Breast epithelium (tissue), 4 donors: ENCODE data around the gene MTHFD1. TPM values are rescaled to one million over a fixed set of nuclear protein-coding genes. Genes with fewer than 3 reads are reported as not detected.

Experiments used
- DNase-seq, 2 donors: peaks; one replicate each; pipeline ENCODE4 v3.0.0-alpha.2; 2019; ENCODE audit warnings: low spot score in 2 of 2
- H3K27ac ChIP-seq, 2 donors: fragments of 200-600 bp; sonication (generic) in 1 of 2; one replicate each; pipeline ENCODE4 v1.5.1; 2016 to 2019; ENCODE audit warnings: mild to moderate bottlenecking in 1 of 2
- H3K27me3 ChIP-seq, 2 donors: fragments of 200-600 bp; sonication (generic) in 1 of 2; one replicate each; pipeline versions ENCODE4 v1.5.1 to v1.6.0; 2017 to 2019; ENCODE audit warnings: control low read depth in 1 of 2, mild to moderate bottlenecking in 1 of 2
- H3K36me3 ChIP-seq: fragments of 200-600 bp; one replicate; pipeline ENCODE4 v1.5.1; 2019
- H3K4me1 ChIP-seq, 2 donors: fragments of 200-600 bp; sonication (generic); one replicate each; pipeline ENCODE4 v1.5.1; 2016 to 2019; ENCODE audit warnings: control low read depth in 1 of 2
- H3K4me3 ChIP-seq, 3 donors: fragments of 200-600 bp; sonication (generic); 1 replicate in 2 of 3; 2 replicates in 1 of 3; pipeline ENCODE4 v1.5.1; 2016 to 2019; ENCODE audit warnings: mild to moderate bottlenecking in 3 of 3, moderate library complexity in 2 of 3
- H3K9me3 ChIP-seq, 2 donors: fragments of 200-600 bp; sonication (generic) in 1 of 2; one replicate each; pipeline ENCODE4 v1.5.1; 2016 to 2019; ENCODE audit warnings: control low read depth in 1 of 2
- POLR2A ChIP-seq: fragments of 450-650 bp; IDR thresholded peaks from one replicate; pipeline ENCODE4 v1.6.1; 2016; ENCODE audit warnings: antibody characterized with exemption, mild to moderate bottlenecking, moderate library complexity
- POLR2AphosphoS5 ChIP-seq, 3 donors: sonication (generic); formaldehyde crosslinking; IDR thresholded peaks; one replicate each; pipeline ENCODE4 v1.6.1; 2017; ENCODE audit warnings: antibody characterized with exemption in 3 of 3
- intact Hi-C: fragments of 100-400 bp; cut with DNase I; formaldehyde crosslinking; loops from one replicate; pipeline ENCODE4 v1.15.1; 2023; ENCODE audit warnings: low total_unique reads
- total RNA-seq, 3 donors: library from RNA; depleted of rRNA; stranded (reverse); fragments of >200 nt; gene quantifications; one replicate each; pipeline ENCODE4 v1.1.0, GENCODE V29; 2016
- TF ChIP-seq, protein P1 (sequence below), 3 donors: fragments of 450-650 bp; IDR thresholded peaks; one replicate each; pipeline ENCODE4 v1.5.1; 2016 to 2017; ENCODE audit warnings: antibody characterized with exemption in 3 of 3, mild to moderate bottlenecking in 3 of 3, moderate library complexity in 3 of 3

Gene MTHFD1
- total RNA-seq, 3 donors from 2014 or later, result 48.5 to 126 (median 50.3) TPM

DNA sequence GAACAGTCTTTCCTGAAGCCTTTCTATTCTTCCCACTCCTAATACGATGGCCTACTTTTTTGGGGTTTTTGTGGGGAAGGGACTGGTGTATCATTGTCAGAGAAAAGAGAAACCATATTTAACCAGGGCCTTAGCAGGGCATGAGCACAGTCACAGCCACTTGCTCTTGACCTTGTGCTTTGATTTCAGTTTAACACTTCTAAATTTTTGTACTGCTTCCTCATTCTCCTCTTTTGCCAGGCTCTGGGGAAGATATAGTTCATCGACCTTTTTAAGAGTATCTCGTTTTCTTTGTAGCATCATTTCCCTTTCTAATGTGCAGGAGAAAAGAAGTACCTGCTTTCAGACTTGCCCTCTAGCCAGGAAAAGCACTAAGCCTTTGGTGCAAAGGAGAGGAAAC is 118.6 kb downstream of the MTHFD1 start:
- Histone ChIP-seq H3K27ac (peak overlapping the region in 1 of 2 donors; percentile 98), H3K9me3 (no peaks in the 10 kb centered on the region), H3K4me3 (peak overlapping the region; percentile 69 to 79 (median 73)), H3K27me3 (no peaks in the 10 kb centered on the region), H3K4me1 (peaks cover 0 to 16% of the 10 kb centered on the region in 2 donors), H3K36me3 (no peaks in the 10 kb centered on the region)
- no peak for TF ChIP-seq POLR2A
- no peak for TF ChIP-seq POLR2AphosphoS5 (IDR thresholded peaks at IDR 0.05)
- TF ChIP-seq, protein P1, sequence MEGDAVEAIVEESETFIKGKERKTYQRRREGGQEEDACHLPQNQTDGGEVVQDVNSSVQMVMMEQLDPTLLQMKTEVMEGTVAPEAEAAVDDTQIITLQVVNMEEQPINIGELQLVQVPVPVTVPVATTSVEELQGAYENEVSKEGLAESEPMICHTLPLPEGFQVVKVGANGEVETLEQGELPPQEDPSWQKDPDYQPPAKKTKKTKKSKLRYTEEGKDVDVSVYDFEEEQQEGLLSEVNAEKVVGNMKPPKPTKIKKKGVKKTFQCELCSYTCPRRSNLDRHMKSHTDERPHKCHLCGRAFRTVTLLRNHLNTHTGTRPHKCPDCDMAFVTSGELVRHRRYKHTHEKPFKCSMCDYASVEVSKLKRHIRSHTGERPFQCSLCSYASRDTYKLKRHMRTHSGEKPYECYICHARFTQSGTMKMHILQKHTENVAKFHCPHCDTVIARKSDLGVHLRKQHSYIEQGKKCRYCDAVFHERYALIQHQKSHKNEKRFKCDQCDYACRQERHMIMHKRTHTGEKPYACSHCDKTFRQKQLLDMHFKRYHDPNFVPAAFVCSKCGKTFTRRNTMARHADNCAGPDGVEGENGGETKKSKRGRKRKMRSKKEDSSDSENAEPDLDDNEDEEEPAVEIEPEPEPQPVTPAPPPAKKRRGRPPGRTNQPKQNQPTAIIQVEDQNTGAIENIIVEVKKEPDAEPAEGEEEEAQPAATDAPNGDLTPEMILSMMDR (IDR thresholded peaks at IDR 0.05), result no peak
- intact Hi-C loops, result no loop called here
- no peak for DNase-seq

DNA sequence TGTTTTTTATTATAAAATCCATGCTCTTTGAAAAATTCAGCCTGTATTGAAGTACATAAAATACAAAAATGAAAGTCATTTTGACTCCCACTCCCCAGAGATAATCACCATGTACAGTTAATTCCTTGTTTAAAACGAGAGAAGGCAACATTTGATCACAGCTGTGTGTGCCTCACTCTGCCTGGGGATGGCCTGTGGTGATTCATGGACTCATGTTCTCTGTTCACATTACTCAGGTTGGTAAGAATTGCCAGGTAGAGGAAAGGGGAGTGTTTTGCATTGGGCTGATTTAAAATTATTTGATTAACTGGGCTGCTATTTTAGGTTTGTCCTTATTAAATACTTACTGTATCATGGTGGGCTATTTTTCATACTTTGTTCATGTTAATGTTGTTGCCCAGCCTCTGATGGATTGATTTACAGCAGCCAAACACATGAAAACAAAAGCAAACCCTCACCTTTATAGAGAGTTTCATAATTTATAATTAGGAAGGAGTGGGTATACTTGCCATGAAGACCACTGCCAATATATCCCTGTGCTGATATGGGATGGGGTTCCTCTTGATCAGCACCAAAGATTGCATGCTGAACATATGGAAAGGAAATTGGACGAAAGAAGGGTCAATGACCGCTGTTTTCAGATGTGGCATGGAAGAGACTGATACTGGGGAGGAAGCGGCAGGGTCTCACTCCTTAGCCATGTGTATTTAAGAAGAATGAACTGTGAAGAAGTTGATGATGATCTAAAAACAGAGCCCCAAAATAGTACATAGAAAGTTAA is 119.4 kb downstream of the MTHFD1 start:
- peaks cover 0 to 8% of the 10 kb centered on the region in 2 donors for H3K4me1 ChIP-seq
- no peaks in the 10 kb centered on the region for H3K36me3 ChIP-seq
- intact Hi-C loops, result no loop called here
- peak overlapping the region in 1 of 2 donors; percentile 98 for H3K27ac ChIP-seq
- no peak for TF ChIP-seq POLR2A
- no peak for TF ChIP-seq POLR2AphosphoS5 (IDR thresholded peaks at IDR 0.05)
- TF ChIP-seq, protein P1 (IDR thresholded peaks at IDR 0.05), result no peak
- no peak overlapping the region for H3K4me3 ChIP-seq
- no peaks in the 10 kb centered on the region for H3K27me3 ChIP-seq
- H3K9me3 ChIP-seq, result no peaks in the 10 kb centered on the region
- DNase-seq, result no peak

DNA sequence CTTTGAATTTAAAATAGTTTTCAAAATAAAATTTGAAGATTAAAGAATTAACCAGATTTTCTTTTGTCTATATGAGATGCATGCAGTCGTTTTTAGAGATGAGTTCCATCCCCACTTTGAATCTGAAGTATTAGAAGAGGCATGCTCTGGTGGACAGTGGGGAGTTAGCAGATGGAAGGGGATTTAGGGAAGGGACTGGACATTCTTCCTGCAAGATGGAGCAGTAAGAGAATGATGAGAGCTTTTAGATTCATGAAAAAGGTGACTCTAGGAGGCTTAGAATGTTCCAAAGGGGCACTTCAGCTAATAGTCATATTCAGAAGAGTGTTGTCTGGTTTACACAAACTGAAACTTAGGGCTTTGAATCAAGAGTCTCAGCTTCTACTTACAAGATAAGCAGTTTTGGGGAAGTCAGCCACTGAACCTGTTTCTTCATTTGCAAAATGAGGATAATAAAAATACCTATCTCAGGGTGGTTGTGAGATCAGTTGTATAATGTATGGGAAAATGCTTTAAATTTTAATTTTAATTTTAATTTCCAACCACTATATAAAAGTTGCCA is 120.1 kb downstream of the MTHFD1 start:
- TF ChIP-seq POLR2A, result no peak
- TF ChIP-seq, protein P1 (IDR thresholded peaks at IDR 0.05), result no peak
- TF ChIP-seq POLR2AphosphoS5 (IDR thresholded peaks at IDR 0.05), result no peak
- intact Hi-C loops, result no loop called here
- no peaks in the 10 kb centered on the region for H3K27me3 ChIP-seq
- no peak overlapping the region for H3K4me3 ChIP-seq
- H3K4me1 ChIP-seq, result peaks cover 0 to 8% of the 10 kb centered on the region in 2 donors
- no peaks in the 10 kb centered on the region for H3K36me3 ChIP-seq
- no peak overlapping the region for H3K27ac ChIP-seq
- DNase-seq, result no peak
- H3K9me3 ChIP-seq, result no peaks in the 10 kb centered on the region

DNA sequence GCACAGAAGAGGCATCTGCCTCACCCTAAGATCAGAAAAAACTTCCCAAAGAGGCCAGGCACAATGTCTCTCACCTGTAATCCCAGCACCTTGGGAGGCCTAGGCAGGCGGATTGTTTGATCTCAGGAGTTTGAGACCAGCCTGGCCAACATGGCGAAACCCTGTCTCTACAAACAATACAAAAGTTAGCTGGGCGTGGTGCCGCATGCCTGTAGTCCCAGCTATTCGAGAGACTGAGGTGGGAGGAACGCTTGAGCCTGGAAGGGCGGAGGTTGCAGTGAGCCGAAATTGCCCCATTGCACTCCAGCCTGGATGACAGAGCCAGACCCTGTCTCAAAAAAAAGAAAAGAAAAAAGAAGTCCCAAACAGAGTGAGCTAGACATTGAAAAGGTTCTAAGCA is 120.9 kb downstream of the MTHFD1 start:
- no peak overlapping the region for H3K27ac ChIP-seq
- H3K27me3 ChIP-seq, result no peaks in the 10 kb centered on the region
- H3K4me1 ChIP-seq, result peaks cover 0 to 8% of the 10 kb centered on the region in 2 donors
- intact Hi-C loops, result no loop called here
- no peak overlapping the region for H3K4me3 ChIP-seq
- H3K9me3 ChIP-seq, result no peaks in the 10 kb centered on the region
- TF ChIP-seq, protein P1 (IDR thresholded peaks at IDR 0.05), result no peak
- TF ChIP-seq POLR2A (no peak), POLR2AphosphoS5 (IDR thresholded peaks at IDR 0.05) (no peak)
- DNase-seq, result no peak
- no peaks in the 10 kb centered on the region for H3K36me3 ChIP-seq

Other genes starting within 250 kb of the MTHFD1 start
- gene ESR2, start 94.0 kb upstream of the MTHFD1 start, total RNA-seq, result 1 to 10 TPM in 2 of 3 donors, under 1 TPM in 1; 0.98 to 2.2 (median 1.5) TPM
- gene AKAP5, start 77.1 kb downstream of the MTHFD1 start, total RNA-seq, result 1 to 10 TPM in 1 of 3 donors, under 1 TPM in 2; 0.96 to 1.2 (median 0.98) TPM
- 10 to 100 TPM; 12.3 to 15.7 (median 14.4) TPM for gene ZBTB25, start 115.5 kb downstream of the MTHFD1 start, total RNA-seq
- gene ZBTB1, start 116.4 kb downstream of the MTHFD1 start, total RNA-seq, result 10 to 100 TPM; 53.0 to 69.1 (median 66.9) TPM
- 10 to 100 TPM; 12.2 to 33.1 (median 17.9) TPM for gene HSPA2, start 152.4 kb downstream of the MTHFD1 start, total RNA-seq
- 1 to 10 TPM; 2.3 to 6.4 (median 3.4) TPM for gene PPP1R36, start 161.6 kb downstream of the MTHFD1 start, total RNA-seq